Measurements from ENCODE around the gene FAM118B.

DNA sequence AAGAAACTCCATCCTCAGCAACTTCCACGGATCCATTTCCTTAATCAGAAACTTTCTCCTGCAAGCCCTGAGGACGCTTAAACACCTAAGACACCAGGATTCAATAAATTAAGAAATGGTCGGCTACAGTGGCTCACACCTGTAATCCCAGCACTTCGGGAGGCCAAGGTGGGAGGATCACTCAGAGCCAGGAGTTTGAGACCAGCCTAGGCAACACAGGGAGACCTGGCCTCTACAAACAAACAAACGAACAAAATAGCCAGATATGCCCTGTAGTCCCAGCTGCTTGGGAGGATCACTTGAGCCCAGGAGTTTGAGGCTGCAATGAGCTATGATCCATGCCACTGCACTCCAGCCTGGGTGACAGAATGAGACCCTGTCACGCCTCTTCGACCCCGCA lies 46.8 kb upstream of the FAM118B start:
- TF ChIP-seq, protein P1, sequence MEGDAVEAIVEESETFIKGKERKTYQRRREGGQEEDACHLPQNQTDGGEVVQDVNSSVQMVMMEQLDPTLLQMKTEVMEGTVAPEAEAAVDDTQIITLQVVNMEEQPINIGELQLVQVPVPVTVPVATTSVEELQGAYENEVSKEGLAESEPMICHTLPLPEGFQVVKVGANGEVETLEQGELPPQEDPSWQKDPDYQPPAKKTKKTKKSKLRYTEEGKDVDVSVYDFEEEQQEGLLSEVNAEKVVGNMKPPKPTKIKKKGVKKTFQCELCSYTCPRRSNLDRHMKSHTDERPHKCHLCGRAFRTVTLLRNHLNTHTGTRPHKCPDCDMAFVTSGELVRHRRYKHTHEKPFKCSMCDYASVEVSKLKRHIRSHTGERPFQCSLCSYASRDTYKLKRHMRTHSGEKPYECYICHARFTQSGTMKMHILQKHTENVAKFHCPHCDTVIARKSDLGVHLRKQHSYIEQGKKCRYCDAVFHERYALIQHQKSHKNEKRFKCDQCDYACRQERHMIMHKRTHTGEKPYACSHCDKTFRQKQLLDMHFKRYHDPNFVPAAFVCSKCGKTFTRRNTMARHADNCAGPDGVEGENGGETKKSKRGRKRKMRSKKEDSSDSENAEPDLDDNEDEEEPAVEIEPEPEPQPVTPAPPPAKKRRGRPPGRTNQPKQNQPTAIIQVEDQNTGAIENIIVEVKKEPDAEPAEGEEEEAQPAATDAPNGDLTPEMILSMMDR (IDR thresholded peaks at IDR 0.05; ENCODE audit: low read depth, low read length, missing input control) = no peak
- TF ChIP-seq FOXA1 (IDR thresholded peaks at IDR 0.05) (no peak), SP1 (IDR thresholded peaks at IDR 0.05) (no peak), YY1 (IDR thresholded peaks at IDR 0.05) (no peak), RXRA (IDR thresholded peaks at IDR 0.05) (no peak)
- TF ChIP-seq, protein P2, sequence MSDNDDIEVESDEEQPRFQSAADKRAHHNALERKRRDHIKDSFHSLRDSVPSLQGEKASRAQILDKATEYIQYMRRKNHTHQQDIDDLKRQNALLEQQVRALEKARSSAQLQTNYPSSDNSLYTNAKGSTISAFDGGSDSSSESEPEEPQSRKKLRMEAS (IDR thresholded peaks at IDR 0.05) = no peak
